ENCODE results near the gene LANCL2. TPM values are rescaled to one million over a fixed set of nuclear protein-coding genes. Genes with fewer than 3 reads are reported as not detected.

Gene LANCL2
- total and polyA plus RNA-seq, 2 of the 4 experiments (the other 2 are of a cell fraction): 11.7 to 17.9 TPM

DNA sequence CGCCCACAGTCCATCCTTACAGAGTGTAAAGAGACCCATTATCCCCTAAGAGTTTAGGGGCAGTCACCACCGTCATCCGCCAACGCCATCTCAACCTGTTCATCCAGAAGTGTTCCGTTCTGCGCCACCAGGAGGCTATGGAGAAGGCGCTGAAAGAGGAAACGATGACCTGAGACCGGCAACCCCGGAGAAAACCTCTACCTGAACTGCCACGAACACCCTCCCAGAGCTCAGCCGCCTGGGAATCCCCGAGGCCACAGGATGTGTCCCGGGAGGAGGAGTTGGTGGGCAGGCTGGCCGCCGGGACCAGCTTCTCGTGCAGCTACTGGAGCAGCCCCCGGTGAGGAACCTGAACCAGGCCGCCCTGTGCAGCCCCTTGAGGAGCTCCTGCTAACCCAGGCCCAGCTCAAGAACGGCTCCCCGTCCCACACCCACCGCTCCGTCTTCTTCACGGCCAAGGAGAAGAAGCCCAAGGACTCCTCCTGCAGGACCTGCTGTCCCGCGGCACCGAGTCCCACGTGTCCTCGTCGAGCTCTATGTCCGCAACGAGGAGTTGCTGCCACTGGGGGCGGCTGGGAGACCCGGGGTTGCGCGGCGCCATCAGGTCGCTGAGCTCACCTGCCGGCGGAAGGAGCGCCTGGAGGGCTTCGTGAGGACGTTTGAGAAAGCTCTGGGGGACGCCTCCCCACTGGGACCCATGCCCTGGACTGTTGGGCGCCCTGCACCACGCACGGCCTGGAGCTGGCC is 21.1 kb upstream of the LANCL2 start:
- ChIA-PET CTCF (no interaction called here), POLR2A (ENCODE audit: unreplicated experiment) (interaction anchor here (0.6 kb wide), 1 partner anchor 10 kb away, joined by 4 read pairs; no protein-coding TSS in a partner anchor)
- no peak overlapping the region for H3K4ac ChIP-seq (ENCODE audit: low read depth, low read length)
- H3K56ac ChIP-seq (ENCODE audit: extremely low read depth, insufficient read depth, low read length): no peak overlapping the region
- H2BK15ac ChIP-seq (ENCODE audit: low read depth, low read length): no peak overlapping the region
- H2AK9ac ChIP-seq (replicated peaks; ENCODE audit: low read depth, low read length, poor library complexity): no peak overlapping the region
- H3K36me3 ChIP-seq (ENCODE audit: control insufficient read depth, insufficient read depth, low read length): no peaks in the 10 kb centered on the region
- no peaks in the 10 kb centered on the region for H3K9me1 ChIP-seq (ENCODE audit: insufficient read depth, low read length)
- H3K4me2 ChIP-seq (ENCODE audit: low read depth, low read length): no peak overlapping the region
- H3K9ac ChIP-seq (ENCODE audit: low read depth, low read length): no peak overlapping the region
- H4K20me1 ChIP-seq (ENCODE audit: insufficient read depth, low read length): no peaks in the 10 kb centered on the region
- no peaks in the 10 kb centered on the region for H3K79me1 ChIP-seq (ENCODE audit: low read depth in 1 of 2, low read length in 2 of 2)
- intact Hi-C loops (cut with micrococcal nuclease) (no loop called here), dilution Hi-C loops (cut with HindIII; ENCODE audit: low sequenced_read_pairs, unreplicated experiment) (no loop called here), in situ Hi-C loops (cut with MboI; ENCODE audit: low sequenced_read_pairs) (no loop called here)
- no peak overlapping the region for H2AFZ ChIP-seq (replicated peaks; ENCODE audit: low read length, poor library complexity)
- H3K23ac ChIP-seq (ENCODE audit: low read depth, low read length): no peak overlapping the region
- ATAC-seq (ENCODE audit: low read depth) (no peak), DNase-seq (no peak)
- no peak overlapping the region for H3K27ac ChIP-seq (ENCODE audit: insufficient read depth, low read length)
- H3K14ac ChIP-seq (replicated peaks; ENCODE audit: low read depth, low read length): no peak overlapping the region
- no peak overlapping the region for H3K18ac ChIP-seq (ENCODE audit: low read depth, low read length)
- H2AK5ac ChIP-seq (ENCODE audit: low read depth, low read length): no peak overlapping the region
- no peak overlapping the region for H2BK20ac ChIP-seq (ENCODE audit: low read depth, low read length)
- H3K4me1 ChIP-seq (ENCODE audit: control insufficient read depth, insufficient read depth, low read length): no peaks in the 10 kb centered on the region
- peaks cover 6% of the 10 kb centered on the region for H3K9me3 ChIP-seq (ENCODE audit: control insufficient read depth, insufficient read depth, low read length)
- BruUV-seq (replicated peaks): no TSS peak
- TF ChIP-seq MAFK (IDR thresholded peaks at IDR 0.05; ENCODE audit: low read depth, low read length): no peak
- no peak for TF ChIP-seq RFX5 (IDR thresholded peaks at IDR 0.05; ENCODE audit: low read depth, low read length)
- TF ChIP-seq POLR2A (IDR thresholded peaks at IDR 0.05; ENCODE audit: low read depth, low read length): no peak
- H4K8ac ChIP-seq (ENCODE audit: low read depth in 2 of 2, low read length in 2 of 2): no peak overlapping the region
- no peak overlapping the region for H4K5ac ChIP-seq (ENCODE audit: low read depth, low read length)
- H2BK5ac ChIP-seq (ENCODE audit: low read depth, low read length, poor library complexity, severe bottlenecking): no peak overlapping the region
- no peak overlapping the region for H4K91ac ChIP-seq (ENCODE audit: insufficient read depth, low read depth, low read length)
- 91% methylated on average over 31 of the region's 47 CpGs; no CpG with 5 or more reads in 1 of the 2 experiments for WGBS, 2 experiments (ENCODE audit: extremely low coverage in 2 of 2, insufficient read length in 1 of 2)
- H3K27me3 ChIP-seq (ENCODE audit: control insufficient read depth, insufficient read depth, low read length): peaks cover 4% of the 10 kb centered on the region
- H3K4me3 ChIP-seq (ENCODE audit: insufficient read depth, low read depth, low read length): no peak overlapping the region
- H2BK120ac ChIP-seq (ENCODE audit: low read depth, low read length): no peak overlapping the region

Data from IMR-90 (cell line).